Keratinocyte (primary cell): ENCODE results near the gene ZNF511. TPM values are rescaled to one million over a fixed set of nuclear protein-coding genes. Genes with fewer than 3 reads are reported as not detected.

ENCODE experiments used
- DNase-seq: peaks from one replicate; pipeline ENCODE4 v3.0.0-alpha.2; 2011; ENCODE audit warnings: low read depth, missing footprints, low spot score
- FAIRE-seq: peaks from 2 replicates; lab custom pipeline; 2011; peaks lifted over from hg19 to GRCh38; lab: Jason Lieb, UNC
- H2AFZ ChIP-seq: 2 replicates; pipeline ENCODE4 v1.6.0; 2012; ENCODE audit warnings: low read length, control low read depth, inconsistent platforms; ENCODE audit not compliant: control insufficient read depth
- H3K27ac ChIP-seq: 2 replicates; pipeline ENCODE4 v1.5.1; 2011; ENCODE audit warnings: low read length; ENCODE audit not compliant: control insufficient read depth, insufficient read depth
- H3K27me3 ChIP-seq: 3 replicates; pipeline ENCODE4 v1.6.0; 2011; ENCODE audit warnings: low read length; ENCODE audit not compliant: control insufficient read depth, insufficient read depth; ENCODE audit errors: extremely low read depth
- H3K36me3 ChIP-seq, 2 experiments: 2 replicates in 1 of 2; 3 replicates in 1 of 2; pipeline ENCODE4 v1.5.1; 2011; ENCODE audit warnings: low read length in 2 of 2, mild to moderate bottlenecking in 1 of 2; ENCODE audit not compliant: control insufficient read depth in 2 of 2, insufficient read depth in 2 of 2; ENCODE audit errors: extremely low read depth in 1 of 2
- H3K4me1 ChIP-seq: 3 replicates; pipeline ENCODE4 v1.5.1; 2011; ENCODE audit warnings: low read length; ENCODE audit not compliant: control insufficient read depth, insufficient read depth; ENCODE audit errors: extremely low read depth
- H3K4me2 ChIP-seq: 3 replicates; pipeline ENCODE4 v1.6.0; 2011; ENCODE audit warnings: low read depth, low read length; ENCODE audit not compliant: control insufficient read depth, insufficient read depth; ENCODE audit errors: extremely low read depth
- H3K4me3 ChIP-seq, 3 experiments: fragments of 200-600 bp in 1 of 3; sonication (generic) in 1 of 3; 2 replicates in 2 of 3; 3 replicates in 1 of 3; pipeline ENCODE4 v1.5.1; 2011 to 2016; ENCODE audit warnings: low read length in 3 of 3, mild to moderate bottlenecking in 3 of 3, control low read depth in 2 of 3, inconsistent platforms in 1 of 3, low read depth in 1 of 3, mixed read lengths in 1 of 3, mixed run types in 1 of 3, moderate library complexity in 1 of 3; ENCODE audit not compliant: control insufficient read depth in 2 of 3, insufficient read depth in 2 of 3; ENCODE audit errors: extremely low read depth in 1 of 3
- H3K79me2 ChIP-seq: 2 replicates; pipeline ENCODE4 v1.6.0; 2012; ENCODE audit warnings: low read length; ENCODE audit not compliant: control insufficient read depth, insufficient read depth
- H3K9ac ChIP-seq: 3 replicates; pipeline ENCODE4 v1.6.0; 2011; ENCODE audit warnings: low read length; ENCODE audit not compliant: control insufficient read depth, insufficient read depth; ENCODE audit errors: extremely low read depth
- H3K9me1 ChIP-seq: 3 replicates; pipeline ENCODE4 v1.6.0; 2011; ENCODE audit warnings: low read length; ENCODE audit not compliant: control insufficient read depth, insufficient read depth; ENCODE audit errors: extremely low read depth
- H3K9me3 ChIP-seq: 2 replicates; pipeline ENCODE4 v1.5.1; 2012; ENCODE audit warnings: low read depth, low read length; ENCODE audit not compliant: control insufficient read depth
- H4K20me1 ChIP-seq: 3 replicates; pipeline ENCODE4 v1.6.0; 2011; ENCODE audit warnings: low read length; ENCODE audit not compliant: control insufficient read depth, insufficient read depth; ENCODE audit errors: extremely low read depth
- CTCF ChIP-seq, 3 experiments: IDR thresholded peaks in 1 of 3; conservative IDR thresholded peaks in 1 of 3; optimal IDR thresholded peaks in 1 of 3; 2 replicates in 2 of 3; 3 replicates in 1 of 3; pipeline versions ENCODE3 to v1.5.1; 2011; ENCODE audit warnings: low read length in 3 of 3, mild to moderate bottlenecking in 3 of 3, moderate library complexity in 2 of 3, control low read depth in 1 of 3, inconsistent platforms in 1 of 3; ENCODE audit not compliant: insufficient read depth in 2 of 3; ENCODE audit errors: extremely low read depth in 1 of 3
- EZH2 ChIP-seq: IDR thresholded peaks from one replicate; pipeline ENCODE4 v1.6.1; 2012; ENCODE audit warnings: inconsistent platforms, mild to moderate bottlenecking, low read length, moderate library complexity
- dilution Hi-C: fragments of 300-500 bp; cut with MboI; formaldehyde crosslinking; loops from one replicate; pipeline ENCODE4 v1.7.0; 2020; ENCODE audit warnings: low sequenced_read_pairs; ENCODE audit not compliant: extremely low pct_ligation_motif_present
- polyA plus RNA-seq, 5 experiments: library from polyadenylated mRNA; depleted of rRNA in 3 of 5; stranded (reverse) in 3 of 5; stranded (forward) in 1 of 5; unstranded in 1 of 5; fragments of >200 nt; gene quantifications; 1 replicate in 1 of 5; 2 replicates in 3 of 5; 3 replicates in 1 of 5; pipeline versions ENCODE4 v1.2.1 to v1.2.3, GENCODE V29; 2011 to 2012; ENCODE audit warnings: missing spikeins in 2 of 5, low read depth in 1 of 5, low replicate concordance in 1 of 5

The ZNF511 gene
- polyA plus RNA-seq, 1 donor (not counting 4 experiments of a cell fraction or from before 2014, with no cell fraction given): 20.2 TPM

DNA sequence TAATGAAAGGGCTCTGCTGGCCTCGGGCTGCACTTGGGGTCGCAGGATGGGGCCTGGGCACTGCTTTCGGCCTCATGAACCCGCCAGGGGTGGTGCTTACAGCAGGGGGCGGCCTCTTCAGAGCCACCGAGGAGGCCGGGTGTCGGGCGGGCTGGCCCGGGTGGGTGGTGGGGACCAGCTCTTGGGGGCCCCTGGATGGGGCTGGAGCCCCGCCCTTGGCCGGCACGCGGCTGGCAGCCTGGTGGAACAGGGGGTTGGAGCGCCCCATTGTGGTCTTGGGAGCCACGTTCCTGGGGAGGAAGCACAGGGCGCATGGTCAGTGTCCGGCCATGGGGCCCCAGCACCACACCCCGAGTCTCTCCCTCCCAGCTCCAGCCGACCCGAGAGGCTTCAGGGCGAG, 40.9 kb upstream of the ZNF511 start:
- no peak overlapping the region for H3K9ac ChIP-seq

GRCh38 chr10:133268532-133268931, 40.2 kb upstream of the ZNF511 start:
- Histone ChIP-seq H3K9me1 (no peaks in the 10 kb centered on the region), H3K9ac (no peak overlapping the region), H3K4me3 (no peak overlapping the region), H4K20me1 (peaks cover 11% of the 10 kb centered on the region), H3K27ac (no peak overlapping the region), H3K27me3 (no peaks in the 10 kb centered on the region), H3K4me2 (no peak overlapping the region), H3K36me3 (peaks cover 33 to 46% of the 10 kb centered on the region in 2 experiments), H3K79me2 (peaks cover 35% of the 10 kb centered on the region), H3K9me3 (no peaks in the 10 kb centered on the region), H3K4me1 (peaks cover 18% of the 10 kb centered on the region), H2AFZ (no peak overlapping the region)
- TF ChIP-seq CTCF (optimal IDR thresholded peaks at IDR 0.05 in 1 of 3, IDR thresholded peaks at IDR 0.05 in 1 of 3, conservative IDR thresholded peaks at IDR 0.05 in 1 of 3; ENCODE audit: extremely low read depth in 1 of 3, insufficient read depth in 2 of 3, low read length in 3 of 3) (no peak), EZH2 (no peak)
- DNase-seq: no peak
- dilution Hi-C loops: no loop called here
- FAIRE-seq: no peak

More for the DNA sequence above, 40.9 kb upstream of the ZNF511 start:
- Histone ChIP-seq H3K4me2 (no peak overlapping the region), H3K27ac (no peak overlapping the region), H3K27me3 (no peaks in the 10 kb centered on the region), H3K9me3 (no peaks in the 10 kb centered on the region), H3K4me3 (no peak overlapping the region), H2AFZ (no peak overlapping the region), H3K9me1 (no peaks in the 10 kb centered on the region), H3K79me2 (peaks cover 28% of the 10 kb centered on the region), H3K36me3 (peaks cover 37 to 44% of the 10 kb centered on the region in 2 experiments), H4K20me1 (peaks cover 14% of the 10 kb centered on the region), H3K4me1 (peaks cover 22% of the 10 kb centered on the region)
- no peak for TF ChIP-seq CTCF (optimal IDR thresholded peaks at IDR 0.05 in 1 of 3, IDR thresholded peaks at IDR 0.05 in 1 of 3, conservative IDR thresholded peaks at IDR 0.05 in 1 of 3; ENCODE audit: extremely low read depth in 1 of 3, insufficient read depth in 2 of 3, low read length in 3 of 3)
- no peak for TF ChIP-seq EZH2
- DNase-seq (no peak), FAIRE-seq (no peak)
- dilution Hi-C loops: no loop called here
